Measurements from ENCODE around the gene UBAC1. TPM values are rescaled to one million over a fixed set of nuclear protein-coding genes. Genes with fewer than 3 reads are reported as not detected.

Gene UBAC1
- total RNA-seq, 1 donor from 2014 or later = 34.5 TPM

DNA sequence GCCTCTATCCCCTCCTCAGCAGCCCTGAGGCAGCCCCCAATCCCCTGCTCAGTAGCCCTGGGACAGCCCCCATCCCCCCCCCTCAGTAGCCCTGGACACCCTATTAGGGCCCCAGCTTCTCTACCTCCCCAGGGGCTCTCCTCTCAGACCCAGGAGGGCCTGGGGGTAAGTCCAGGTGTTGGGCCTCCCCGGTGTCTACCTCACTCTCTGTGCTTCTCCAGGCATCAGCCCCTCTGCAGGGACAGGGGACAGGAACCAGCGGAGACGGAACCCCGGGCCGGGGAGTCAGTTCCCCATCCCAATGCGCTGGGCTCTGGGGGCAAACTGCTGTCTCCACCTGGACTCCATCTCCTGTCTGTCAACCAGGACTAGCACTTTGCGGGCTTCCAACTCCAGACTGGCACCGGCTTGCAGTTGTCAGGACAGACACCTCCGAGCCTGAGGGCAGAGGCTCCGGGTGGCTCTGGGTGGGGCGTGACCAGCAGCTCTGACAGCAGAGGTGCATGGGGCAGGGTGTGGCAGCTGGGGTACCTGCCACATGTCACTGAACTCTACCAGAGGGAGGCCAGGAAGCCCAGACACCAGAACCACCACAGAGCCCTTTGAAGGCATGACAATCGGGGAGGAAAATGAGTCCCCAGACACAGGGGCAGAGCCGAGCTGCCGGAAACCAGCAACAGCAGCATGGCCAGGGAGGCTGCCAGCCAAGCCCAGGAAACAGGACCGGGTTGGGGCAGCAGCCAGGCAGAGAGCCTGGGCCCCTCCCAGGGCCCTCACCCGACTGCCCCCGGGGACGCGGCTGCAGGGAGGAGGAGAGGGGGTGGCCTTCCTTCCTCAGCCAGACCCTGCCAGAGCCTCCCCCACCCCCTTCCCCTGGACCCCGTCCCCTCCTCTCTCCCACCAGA is 17.7 kb upstream of the UBAC1 start:
- no peaks in the 10 kb centered on the region for H3K9me3 Mint-ChIP-seq
- H3K4me1 Mint-ChIP-seq (ENCODE audit: unreplicated experiment) = no peaks in the 10 kb centered on the region
- peaks cover 19% of the 10 kb centered on the region for H3K27me3 Mint-ChIP-seq
- H3K27ac Mint-ChIP-seq = no peak overlapping the region
- no peaks in the 10 kb centered on the region for H3K36me3 Mint-ChIP-seq
- TF ChIP-seq CTCF (conservative IDR thresholded peaks at IDR 0.05) = no peak
- no peak for DNase-seq (ENCODE audit: extremely low spot score, unreplicated experiment)
- H3K4me3 Mint-ChIP-seq = no peak overlapping the region

DNA sequence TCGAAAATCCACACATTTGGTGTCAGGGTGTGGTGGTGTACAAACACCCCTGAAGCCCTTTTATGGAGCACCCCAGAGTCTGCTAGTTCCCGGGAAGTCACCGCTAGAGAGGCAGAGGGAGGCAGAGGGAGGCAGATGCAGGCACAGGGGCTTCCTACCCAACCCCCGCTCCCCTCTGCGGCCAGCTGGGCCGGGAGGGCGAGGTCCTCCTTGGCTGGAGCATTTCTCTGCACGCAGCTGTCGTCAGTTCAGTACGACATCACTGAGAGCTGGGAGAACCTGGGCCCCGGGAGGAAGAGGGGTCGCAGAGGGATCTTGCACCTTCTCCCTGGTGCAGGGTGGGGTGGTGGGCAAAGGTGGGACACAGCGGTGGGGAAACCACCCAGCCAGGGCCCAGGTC is 15.8 kb upstream of the UBAC1 start:
- Mint-ChIP-seq H3K27ac (no peak overlapping the region), H3K27me3 (peaks cover 27% of the 10 kb centered on the region), H3K36me3 (no peaks in the 10 kb centered on the region), H3K4me1 (ENCODE audit: unreplicated experiment) (no peaks in the 10 kb centered on the region), H3K9me3 (no peaks in the 10 kb centered on the region), H3K4me3 (no peak overlapping the region)
- TF ChIP-seq CTCF (conservative IDR thresholded peaks at IDR 0.05) = no peak
- no peak for DNase-seq (ENCODE audit: extremely low spot score, unreplicated experiment)

- DNase-seq (ENCODE audit: extremely low spot score, unreplicated experiment) = no peak
- no peak for TF ChIP-seq CTCF (conservative IDR thresholded peaks at IDR 0.05)
- no peaks in the 10 kb centered on the region for H3K9me3 Mint-ChIP-seq
- peaks cover 30% of the 10 kb centered on the region for H3K27me3 Mint-ChIP-seq
- H3K4me1 Mint-ChIP-seq (ENCODE audit: unreplicated experiment) = no peaks in the 10 kb centered on the region
- H3K27ac Mint-ChIP-seq = no peak overlapping the region
- H3K36me3 Mint-ChIP-seq = no peaks in the 10 kb centered on the region
- no peak overlapping the region for H3K4me3 Mint-ChIP-seq
These were observed 15.4 kb upstream of the UBAC1 start for GRCh38 chr9:135976531-135976930.

GRCh38 chr9:135975834-135976233 is 14.7 kb upstream of the UBAC1 start:
- no peak for DNase-seq (ENCODE audit: extremely low spot score, unreplicated experiment)
- no peak for TF ChIP-seq CTCF (conservative IDR thresholded peaks at IDR 0.05)
- H3K27me3 Mint-ChIP-seq = peaks cover 30% of the 10 kb centered on the region
- no peaks in the 10 kb centered on the region for H3K36me3 Mint-ChIP-seq
- no peaks in the 10 kb centered on the region for H3K4me1 Mint-ChIP-seq (ENCODE audit: unreplicated experiment)
- no peak overlapping the region for H3K27ac Mint-ChIP-seq
- H3K9me3 Mint-ChIP-seq = no peaks in the 10 kb centered on the region
- no peak overlapping the region for H3K4me3 Mint-ChIP-seq

DNA sequence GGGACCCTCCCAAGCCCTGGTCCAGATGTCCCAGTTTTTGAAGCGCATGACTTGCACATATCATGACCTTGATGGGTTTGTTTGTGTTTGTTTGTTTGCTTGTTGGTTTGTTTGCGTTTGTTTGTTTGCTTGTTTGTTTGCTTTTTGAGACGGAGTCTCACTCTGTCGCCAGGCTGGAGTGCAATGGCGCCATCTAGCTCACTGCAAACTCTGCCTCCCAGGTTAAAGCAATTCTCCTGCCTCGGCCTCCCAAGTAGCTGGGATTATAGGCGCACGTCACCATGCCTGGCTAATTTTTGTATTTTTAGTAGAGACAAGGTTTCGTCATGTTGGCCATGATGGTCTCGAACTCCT is 13.0 kb upstream of the UBAC1 start:
- Mint-ChIP-seq H3K27ac (no peak overlapping the region), H3K27me3 (peaks cover 30% of the 10 kb centered on the region), H3K9me3 (no peaks in the 10 kb centered on the region), H3K36me3 (no peaks in the 10 kb centered on the region), H3K4me1 (ENCODE audit: unreplicated experiment) (no peaks in the 10 kb centered on the region), H3K4me3 (no peak overlapping the region)
- DNase-seq (ENCODE audit: extremely low spot score, unreplicated experiment) = no peak
- no peak for TF ChIP-seq CTCF (conservative IDR thresholded peaks at IDR 0.05)
